ENCODE results near the gene SFI1. TPM values are rescaled to one million over a fixed set of nuclear protein-coding genes. Genes with fewer than 3 reads are reported as not detected.

Gene SFI1
- total RNA-seq, 6 donors from 2014 or later: 21.0 to 166 (median 51.7) TPM

GRCh38 chr22:31652088-31652487 lies 155.8 kb downstream of the SFI1 start:
- Histone ChIP-seq H3K4me3 (no peak overlapping the region), H3K9me3 (no peaks in the 10 kb centered on the region), H3K4me1 (peaks cover 4 to 21% (median 8%) of the 10 kb centered on the region in 4 donors), H3K27ac (no peak overlapping the region), H3K36me3 (peaks cover 0 to 24% (median 9%) of the 10 kb centered on the region in 4 donors), H3K27me3 (no peaks in the 10 kb centered on the region)
- ATAC-seq (ENCODE audit: low FRiP score in 2 of 2): no peak
- DNase-seq: no peak
- TF ChIP-seq, protein P1, sequence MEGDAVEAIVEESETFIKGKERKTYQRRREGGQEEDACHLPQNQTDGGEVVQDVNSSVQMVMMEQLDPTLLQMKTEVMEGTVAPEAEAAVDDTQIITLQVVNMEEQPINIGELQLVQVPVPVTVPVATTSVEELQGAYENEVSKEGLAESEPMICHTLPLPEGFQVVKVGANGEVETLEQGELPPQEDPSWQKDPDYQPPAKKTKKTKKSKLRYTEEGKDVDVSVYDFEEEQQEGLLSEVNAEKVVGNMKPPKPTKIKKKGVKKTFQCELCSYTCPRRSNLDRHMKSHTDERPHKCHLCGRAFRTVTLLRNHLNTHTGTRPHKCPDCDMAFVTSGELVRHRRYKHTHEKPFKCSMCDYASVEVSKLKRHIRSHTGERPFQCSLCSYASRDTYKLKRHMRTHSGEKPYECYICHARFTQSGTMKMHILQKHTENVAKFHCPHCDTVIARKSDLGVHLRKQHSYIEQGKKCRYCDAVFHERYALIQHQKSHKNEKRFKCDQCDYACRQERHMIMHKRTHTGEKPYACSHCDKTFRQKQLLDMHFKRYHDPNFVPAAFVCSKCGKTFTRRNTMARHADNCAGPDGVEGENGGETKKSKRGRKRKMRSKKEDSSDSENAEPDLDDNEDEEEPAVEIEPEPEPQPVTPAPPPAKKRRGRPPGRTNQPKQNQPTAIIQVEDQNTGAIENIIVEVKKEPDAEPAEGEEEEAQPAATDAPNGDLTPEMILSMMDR (IDR thresholded peaks at IDR 0.05): no peak
- no peak for TF ChIP-seq POLR2AphosphoS5 (IDR thresholded peaks at IDR 0.05)
- no peak for TF ChIP-seq POLR2A (IDR thresholded peaks at IDR 0.05)
- TF ChIP-seq EP300 (IDR thresholded peaks at IDR 0.05): no peak
- WGBS, 2 donors: 82 to 93% methylated on average over 9 of the region's 9 CpGs

- Histone ChIP-seq H3K4me3 (no peak overlapping the region), H3K4me1 (peaks cover 4 to 21% (median 8%) of the 10 kb centered on the region in 4 donors), H3K27ac (no peak overlapping the region), H3K36me3 (peaks cover 0 to 14% (median 5%) of the 10 kb centered on the region in 4 donors), H3K9me3 (no peaks in the 10 kb centered on the region), H3K27me3 (no peaks in the 10 kb centered on the region)
- WGBS, 2 donors: 75 to 78% methylated on average over 9 of the region's 9 CpGs
- DNase-seq: no peak
- ATAC-seq (ENCODE audit: low FRiP score in 2 of 2): no peak
- TF ChIP-seq EP300 (IDR thresholded peaks at IDR 0.05): no peak
- TF ChIP-seq, protein P1 (IDR thresholded peaks at IDR 0.05): no peak
- no peak for TF ChIP-seq POLR2A (IDR thresholded peaks at IDR 0.05)
- no peak for TF ChIP-seq POLR2AphosphoS5 (IDR thresholded peaks at IDR 0.05)
Measured at GRCh38 chr22:31652911-31653684, 156.8 kb downstream of the SFI1 start.

GRCh38 chr22:31653944-31654343 lies 157.6 kb downstream of the SFI1 start:
- H3K4me3 ChIP-seq: no peak overlapping the region
- no peaks in the 10 kb centered on the region for H3K9me3 ChIP-seq
- H3K27ac ChIP-seq: no peak overlapping the region
- ATAC-seq (ENCODE audit: low FRiP score in 2 of 2) (no peak), DNase-seq (no peak)
- H3K4me1 ChIP-seq: peaks cover 4 to 21% (median 8%) of the 10 kb centered on the region in 4 donors
- TF ChIP-seq EP300 (IDR thresholded peaks at IDR 0.05): no peak
- TF ChIP-seq, protein P1 (IDR thresholded peaks at IDR 0.05): no peak
- TF ChIP-seq POLR2AphosphoS5 (IDR thresholded peaks at IDR 0.05): no peak
- no peak for TF ChIP-seq POLR2A (IDR thresholded peaks at IDR 0.05)
- H3K36me3 ChIP-seq: peaks cover 0 to 8% (median 1%) of the 10 kb centered on the region in 4 donors
- H3K27me3 ChIP-seq: no peaks in the 10 kb centered on the region
- whole genome bisulfite sequencing, 2 donors: 91 to 94% methylated on average over 2 of the region's 2 CpGs

GRCh38 chr22:31654408-31654807 lies 158.1 kb downstream of the SFI1 start:
- no peak for ATAC-seq (ENCODE audit: low FRiP score in 2 of 2)
- H3K27me3 ChIP-seq: no peaks in the 10 kb centered on the region
- no peak overlapping the region for H3K27ac ChIP-seq
- no peak overlapping the region for H3K4me3 ChIP-seq
- H3K9me3 ChIP-seq: no peaks in the 10 kb centered on the region
- TF ChIP-seq, protein P1 (IDR thresholded peaks at IDR 0.05): no peak
- TF ChIP-seq POLR2AphosphoS5 (IDR thresholded peaks at IDR 0.05) (no peak), EP300 (IDR thresholded peaks at IDR 0.05) (no peak), POLR2A (IDR thresholded peaks at IDR 0.05) (no peak)
- no peak for DNase-seq
- H3K4me1 ChIP-seq: peaks cover 4 to 21% (median 8%) of the 10 kb centered on the region in 4 donors
- H3K36me3 ChIP-seq: peaks cover 0 to 4% (median 0%) of the 10 kb centered on the region in 4 donors
- 92 to 96% methylated on average over 5 of the region's 5 CpGs for WGBS, 2 donors
